HG02938 (cell line): ENCODE data around the gene PAPPA.
A peak's percentile ranks its signal among the peaks of the same experiment; 100 is the strongest.

Experiments
- ATAC-seq: cut with Tn5 transposase; IDR thresholded peaks from one replicate; pipeline ENCODE4 v1.9.1; 2021; ENCODE audit warnings: mild to moderate bottlenecking, moderate library complexity; ENCODE audit not compliant: unreplicated experiment

The PAPPA gene

GRCh38 chr9:116370556-116370955 lies 217.0 kb downstream of the PAPPA start:
- no peak for ATAC-seq

GRCh38 chr9:116372081-116372673 lies 218.6 kb downstream of the PAPPA start:
- no peak for ATAC-seq

GRCh38 chr9:116372786-116373185 lies 219.2 kb downstream of the PAPPA start:
- no peak for ATAC-seq

GRCh38 chr9:116377179-116377798 lies 223.7 kb downstream of the PAPPA start:
- no peak for ATAC-seq

- ATAC-seq, result no peak
Observed at GRCh38 chr9:116378873-116379272, 225.3 kb downstream of the PAPPA start.

GRCh38 chr9:116379821-116380220 lies 226.2 kb downstream of the PAPPA start:
- ATAC-seq, result no peak

GRCh38 chr9:116380496-116380995 lies 227.0 kb downstream of the PAPPA start:
- ATAC-seq, result peak; percentile 47

GRCh38 chr9:116381350-116381749 lies 227.8 kb downstream of the PAPPA start:
- ATAC-seq, result no peak

GRCh38 chr9:116382053-116382452 lies 228.5 kb downstream of the PAPPA start:
- ATAC-seq, result no peak

GRCh38 chr9:116383133-116383532 lies 229.5 kb downstream of the PAPPA start:
- no peak for ATAC-seq

- no peak for ATAC-seq
Observed at GRCh38 chr9:116383936-116384335, 230.3 kb downstream of the PAPPA start.

- ATAC-seq, result peak; percentile 58
Observed at GRCh38 chr9:116387934-116388698, 234.5 kb downstream of the PAPPA start.

GRCh38 chr9:116389541-116390302 lies 236.1 kb downstream of the PAPPA start:
- ATAC-seq, result no peak

GRCh38 chr9:116390303-116391228 lies 237.0 kb downstream of the PAPPA start:
- ATAC-seq, result peak; percentile 86

GRCh38 chr9:116391306-116391900 lies 237.8 kb downstream of the PAPPA start:
- ATAC-seq, result no peak

GRCh38 chr9:116393198-116393597 lies 239.6 kb downstream of the PAPPA start:
- ATAC-seq, result no peak

GRCh38 chr9:116394070-116394469 lies 240.5 kb downstream of the PAPPA start:
- no peak for ATAC-seq

GRCh38 chr9:116394894-116395698 lies 241.5 kb downstream of the PAPPA start:
- no peak for ATAC-seq

GRCh38 chr9:116395699-116396037 lies 242.1 kb downstream of the PAPPA start:
- ATAC-seq, result no peak
